ENCODE measurements around the gene HPF1.

The HPF1 gene

GRCh38 chr4:169730564-169730963, 27.2 kb downstream of the HPF1 start:
- peaks cover 45% of the 10 kb centered on the region for H3K36me3 ChIP-seq (ENCODE audit: insufficient read depth, low read depth, low read length)
- H3K9me3 ChIP-seq (ENCODE audit: insufficient read depth, low read depth, low read length) = no peaks in the 10 kb centered on the region
- H3K9ac ChIP-seq (ENCODE audit: low read depth, low read length) = no peak overlapping the region

GRCh38 chr4:169727616-169728015, 30.1 kb downstream of the HPF1 start:
- no peaks in the 10 kb centered on the region for H3K4me1 ChIP-seq (ENCODE audit: insufficient read depth, low read length)
- H3K27me3 ChIP-seq (ENCODE audit: insufficient read depth, low read length) = no peaks in the 10 kb centered on the region
- peaks cover 32% of the 10 kb centered on the region for H3K36me3 ChIP-seq (ENCODE audit: insufficient read depth, low read depth, low read length)
- no peak overlapping the region for H3K27ac ChIP-seq (ENCODE audit: low read length)
- no peak overlapping the region for H3K9ac ChIP-seq (ENCODE audit: low read depth, low read length)
- no peak overlapping the region for H3K4me3 ChIP-seq (ENCODE audit: low read length)
- H3K9me3 ChIP-seq (ENCODE audit: insufficient read depth, low read depth, low read length) = no peaks in the 10 kb centered on the region

More at GRCh38 chr4:169730564-169730963, 27.2 kb downstream of the HPF1 start:
- no peaks in the 10 kb centered on the region for H3K27me3 ChIP-seq (ENCODE audit: insufficient read depth, low read length)
- H3K4me1 ChIP-seq (ENCODE audit: insufficient read depth, low read length) = no peaks in the 10 kb centered on the region
- H3K4me3 ChIP-seq (ENCODE audit: low read length) = no peak overlapping the region
- no peak overlapping the region for H3K27ac ChIP-seq (ENCODE audit: low read length)

DNA sequence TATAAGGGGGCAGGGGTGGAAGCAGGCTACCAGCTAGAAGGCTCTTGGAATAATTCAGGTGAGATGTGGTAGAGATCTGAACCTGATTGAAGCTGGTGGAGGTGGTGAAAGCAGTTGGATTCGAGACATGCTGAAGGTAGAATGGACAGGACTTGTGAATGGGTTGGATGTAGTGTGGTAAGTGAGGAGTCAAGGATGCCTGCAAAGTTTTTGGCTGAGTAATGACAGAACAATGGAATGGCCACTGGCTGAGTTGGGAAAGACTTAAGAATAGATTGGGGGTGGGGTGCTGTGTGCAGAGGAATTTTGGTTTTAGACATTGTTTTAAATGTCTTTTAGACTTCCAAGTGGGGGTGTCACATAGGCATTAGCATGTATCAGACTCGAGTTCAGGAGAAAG, 33.5 kb downstream of the HPF1 start:
- Histone ChIP-seq H3K27ac (ENCODE audit: low read length) (no peak overlapping the region), H3K36me3 (ENCODE audit: insufficient read depth, low read depth, low read length) (peaks cover 27% of the 10 kb centered on the region), H3K4me3 (ENCODE audit: low read length) (no peak overlapping the region), H3K27me3 (ENCODE audit: insufficient read depth, low read length) (no peaks in the 10 kb centered on the region), H3K9ac (ENCODE audit: low read depth, low read length) (no peak overlapping the region), H3K9me3 (ENCODE audit: insufficient read depth, low read depth, low read length) (no peaks in the 10 kb centered on the region), H3K4me1 (ENCODE audit: insufficient read depth, low read length) (no peaks in the 10 kb centered on the region)

DNA sequence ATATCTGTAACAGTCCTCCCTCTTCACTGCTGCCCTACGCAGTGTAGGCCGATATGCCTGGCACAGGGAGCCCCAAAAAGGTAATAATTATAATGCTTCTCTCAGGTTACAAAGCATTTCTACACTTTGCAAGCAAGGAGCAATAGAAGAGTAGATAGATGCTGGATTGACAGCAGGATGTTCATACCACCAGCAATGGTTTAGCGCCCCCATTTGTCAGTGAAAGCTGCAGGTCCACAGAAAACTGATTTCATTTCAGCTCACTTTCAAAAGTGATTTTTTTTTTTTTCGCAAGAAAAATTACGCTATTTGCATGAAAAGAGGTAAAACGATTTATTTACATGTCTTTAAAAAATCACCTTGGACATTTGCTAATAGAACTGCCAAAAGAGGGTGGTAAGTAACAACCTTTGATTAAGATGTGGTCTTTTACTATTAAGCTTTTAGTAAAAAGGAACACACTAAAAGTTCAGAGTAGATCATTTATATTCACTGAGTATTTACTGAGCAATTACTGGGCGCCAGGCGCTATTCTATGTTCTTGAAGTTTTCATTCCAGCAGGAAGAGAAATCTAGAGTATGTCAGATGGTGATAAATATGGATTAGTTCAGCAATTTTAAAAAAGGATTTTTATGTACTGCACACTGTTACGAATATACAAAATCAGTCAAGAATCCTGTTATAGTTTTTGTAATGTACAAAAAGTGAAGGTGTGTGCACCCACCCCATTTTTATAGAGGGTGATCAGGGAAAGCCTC, 34.4 kb downstream of the HPF1 start:
- H3K4me3 ChIP-seq (ENCODE audit: low read length) = no peak overlapping the region
- peaks cover 21% of the 10 kb centered on the region for H3K36me3 ChIP-seq (ENCODE audit: insufficient read depth, low read depth, low read length)
- no peaks in the 10 kb centered on the region for H3K4me1 ChIP-seq (ENCODE audit: insufficient read depth, low read length)
- no peak overlapping the region for H3K9ac ChIP-seq (ENCODE audit: low read depth, low read length)
- no peaks in the 10 kb centered on the region for H3K9me3 ChIP-seq (ENCODE audit: insufficient read depth, low read depth, low read length)
- H3K27ac ChIP-seq (ENCODE audit: low read length) = no peak overlapping the region
- H3K27me3 ChIP-seq (ENCODE audit: insufficient read depth, low read length) = no peaks in the 10 kb centered on the region

DNA sequence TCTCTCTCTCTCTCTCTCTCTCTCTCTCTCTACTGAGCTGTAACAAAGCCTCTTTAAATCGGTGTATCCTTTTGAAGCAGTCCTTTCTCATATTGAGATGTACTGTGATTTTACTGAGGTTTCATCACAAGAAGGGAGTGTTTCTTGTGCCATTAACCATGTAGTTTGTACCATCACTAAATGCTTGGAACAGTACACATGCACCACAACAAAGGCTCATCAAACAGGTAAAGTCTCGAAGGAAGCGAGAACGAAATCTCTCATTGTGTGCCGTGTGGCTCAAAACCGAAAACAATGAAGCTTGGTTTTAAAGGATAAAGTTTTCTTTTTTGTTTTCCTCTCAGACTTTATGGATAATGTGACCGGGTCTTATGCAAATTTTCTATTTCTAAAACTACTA, 37.2 kb downstream of the HPF1 start:
- Histone ChIP-seq H3K27ac (ENCODE audit: low read length) (no peak overlapping the region), H3K4me3 (ENCODE audit: low read length) (no peak overlapping the region), H3K4me1 (ENCODE audit: insufficient read depth, low read length) (no peaks in the 10 kb centered on the region), H3K27me3 (ENCODE audit: insufficient read depth, low read length) (no peaks in the 10 kb centered on the region), H3K9me3 (ENCODE audit: insufficient read depth, low read depth, low read length) (no peaks in the 10 kb centered on the region), H3K36me3 (ENCODE audit: insufficient read depth, low read depth, low read length) (peaks cover 12% of the 10 kb centered on the region), H3K9ac (ENCODE audit: low read depth, low read length) (no peak overlapping the region)

- H3K4me1 ChIP-seq (ENCODE audit: insufficient read depth, low read length) = no peaks in the 10 kb centered on the region
- no peaks in the 10 kb centered on the region for H3K27me3 ChIP-seq (ENCODE audit: insufficient read depth, low read length)
- no peaks in the 10 kb centered on the region for H3K9me3 ChIP-seq (ENCODE audit: insufficient read depth, low read depth, low read length)
- no peak overlapping the region for H3K4me3 ChIP-seq (ENCODE audit: low read length)
- peaks cover 27% of the 10 kb centered on the region for H3K36me3 ChIP-seq (ENCODE audit: insufficient read depth, low read depth, low read length)
- H3K9ac ChIP-seq (ENCODE audit: low read depth, low read length) = no peak overlapping the region
- H3K27ac ChIP-seq (ENCODE audit: low read length) = no peak overlapping the region
Observed at GRCh38 chr4:169716677-169717076, 41.1 kb downstream of the HPF1 start.

- no peak overlapping the region for H3K27ac ChIP-seq (ENCODE audit: low read length)
- H3K9me3 ChIP-seq (ENCODE audit: insufficient read depth, low read depth, low read length) = no peaks in the 10 kb centered on the region
- peaks cover 27% of the 10 kb centered on the region for H3K36me3 ChIP-seq (ENCODE audit: insufficient read depth, low read depth, low read length)
- no peaks in the 10 kb centered on the region for H3K27me3 ChIP-seq (ENCODE audit: insufficient read depth, low read length)
- H3K4me1 ChIP-seq (ENCODE audit: insufficient read depth, low read length) = no peaks in the 10 kb centered on the region
- H3K9ac ChIP-seq (ENCODE audit: low read depth, low read length) = no peak overlapping the region
- H3K4me3 ChIP-seq (ENCODE audit: low read length) = no peak overlapping the region
Observed at GRCh38 chr4:169715826-169716225, 41.9 kb downstream of the HPF1 start.

- no peak overlapping the region for H3K9ac ChIP-seq (ENCODE audit: low read depth, low read length)
- H3K27me3 ChIP-seq (ENCODE audit: insufficient read depth, low read length) = no peaks in the 10 kb centered on the region
- H3K27ac ChIP-seq (ENCODE audit: low read length) = no peak overlapping the region
- H3K36me3 ChIP-seq (ENCODE audit: insufficient read depth, low read depth, low read length) = peaks cover 26% of the 10 kb centered on the region
- no peaks in the 10 kb centered on the region for H3K4me1 ChIP-seq (ENCODE audit: insufficient read depth, low read length)
- no peak overlapping the region for H3K4me3 ChIP-seq (ENCODE audit: low read length)
- no peaks in the 10 kb centered on the region for H3K9me3 ChIP-seq (ENCODE audit: insufficient read depth, low read depth, low read length)
Observed at GRCh38 chr4:169707958-169708643, 49.6 kb downstream of the HPF1 start.

- H3K36me3 ChIP-seq (ENCODE audit: insufficient read depth, low read depth, low read length) = peaks cover 47% of the 10 kb centered on the region
Observed at GRCh38 chr4:169698331-169698730, 59.4 kb downstream of the HPF1 start.

DNA sequence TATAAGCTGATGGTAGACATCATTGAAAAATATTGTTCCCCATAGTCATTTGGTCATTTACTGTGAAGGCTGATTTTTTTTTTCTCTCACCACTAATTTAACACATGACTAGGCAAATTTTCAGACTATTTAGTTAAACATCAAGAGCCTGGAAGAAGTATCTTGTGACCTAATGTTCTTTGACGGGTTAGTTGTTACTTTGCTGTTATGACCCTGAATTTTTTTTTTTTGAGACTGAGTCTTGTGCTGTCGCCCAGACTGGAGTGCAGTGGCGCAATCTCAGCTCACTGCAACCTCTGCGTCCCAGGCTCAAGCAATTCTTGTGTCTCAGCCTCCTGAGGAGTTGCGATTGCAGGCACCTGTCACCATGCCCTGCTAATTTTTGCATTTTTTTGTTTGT, 67.0 kb downstream of the HPF1 start:
- Histone ChIP-seq H3K27ac (ENCODE audit: low read length) (no peak overlapping the region), H3K9me3 (ENCODE audit: insufficient read depth, low read depth, low read length) (no peaks in the 10 kb centered on the region), H3K36me3 (ENCODE audit: insufficient read depth, low read depth, low read length) (peaks cover 23% of the 10 kb centered on the region; the same call in 1 of the 2 replicates), H3K4me1 (ENCODE audit: insufficient read depth, low read length) (no peaks in the 10 kb centered on the region), H3K27me3 (ENCODE audit: insufficient read depth, low read length) (no peaks in the 10 kb centered on the region), H3K4me3 (ENCODE audit: low read length) (no peak overlapping the region), H3K9ac (ENCODE audit: low read depth, low read length) (no peak overlapping the region)

More at GRCh38 chr4:169698331-169698730, 59.4 kb downstream of the HPF1 start:
- Histone ChIP-seq H3K4me3 (ENCODE audit: low read length) (no peak overlapping the region), H3K9ac (ENCODE audit: low read depth, low read length) (no peak overlapping the region), H3K4me1 (ENCODE audit: insufficient read depth, low read length) (no peaks in the 10 kb centered on the region), H3K27ac (ENCODE audit: low read length) (no peak overlapping the region), H3K27me3 (ENCODE audit: insufficient read depth, low read length) (no peaks in the 10 kb centered on the region), H3K9me3 (ENCODE audit: insufficient read depth, low read depth, low read length) (no peaks in the 10 kb centered on the region)

DNA sequence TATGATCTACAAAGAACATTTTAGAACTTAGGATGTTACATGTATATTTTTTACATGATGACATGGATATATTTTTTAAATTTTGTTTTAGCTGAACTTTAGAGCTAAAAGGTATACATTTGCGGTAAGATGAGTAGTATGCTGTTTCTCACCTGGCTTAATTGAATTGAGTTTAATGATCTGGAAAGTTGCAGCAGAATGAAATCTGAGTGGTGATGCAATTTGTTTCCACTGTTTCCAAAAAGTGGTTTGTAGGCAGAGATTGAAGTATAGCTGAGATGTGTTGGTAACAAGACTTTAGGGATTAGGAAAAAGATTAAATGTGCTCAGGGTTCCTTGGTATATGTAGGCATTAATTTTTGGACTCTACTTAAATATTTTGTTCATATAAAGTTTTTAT, 68.1 kb downstream of the HPF1 start:
- H3K36me3 ChIP-seq (ENCODE audit: insufficient read depth, low read depth, low read length) = peaks cover 23% of the 10 kb centered on the region; the same call in 1 of the 2 replicates

More for the DNA sequence above, 68.1 kb downstream of the HPF1 start:
- Histone ChIP-seq H3K9ac (ENCODE audit: low read depth, low read length) (no peak overlapping the region), H3K4me1 (ENCODE audit: insufficient read depth, low read length) (no peaks in the 10 kb centered on the region), H3K4me3 (ENCODE audit: low read length) (no peak overlapping the region), H3K27ac (ENCODE audit: low read length) (no peak overlapping the region), H3K27me3 (ENCODE audit: insufficient read depth, low read length) (no peaks in the 10 kb centered on the region), H3K9me3 (ENCODE audit: insufficient read depth, low read depth, low read length) (no peaks in the 10 kb centered on the region)

Measured in iPS-20b (cell line).